ENCODE results near the gene ZFYVE26.

DNA sequence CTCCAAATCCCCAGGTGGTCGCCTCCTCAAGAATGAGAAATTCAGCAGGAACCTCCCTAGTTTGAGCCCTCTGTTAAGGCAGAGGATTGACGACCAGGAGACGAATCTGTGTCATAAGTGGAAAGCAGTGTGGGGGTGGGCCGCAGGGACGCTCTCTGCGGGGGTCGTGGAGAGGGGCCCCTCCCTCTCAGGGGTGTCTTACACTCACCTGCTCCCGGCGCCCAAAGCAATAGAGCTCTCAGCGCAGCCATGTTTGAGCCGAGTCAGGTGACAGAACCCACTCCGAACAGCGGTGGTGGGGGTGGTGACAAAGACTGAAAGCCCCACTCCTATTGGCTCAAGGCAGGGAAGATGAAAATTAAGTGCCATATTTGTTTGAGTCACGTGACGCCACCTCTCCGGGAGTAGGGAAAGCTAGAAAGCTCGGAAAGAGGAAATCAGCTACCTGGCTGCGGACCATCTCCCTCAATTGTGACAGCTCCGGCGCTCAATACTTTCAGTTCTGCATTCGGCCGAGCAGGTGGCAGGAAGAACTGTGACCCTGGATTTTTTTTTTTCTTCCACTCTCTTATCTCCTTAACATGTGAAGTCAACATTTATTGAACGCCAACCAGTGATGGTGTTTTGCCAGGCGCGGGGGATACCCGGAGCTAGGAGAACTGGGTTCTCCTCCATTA is at the start of gene ZFYVE26:
- TF ChIP-seq ZNF274 (IDR thresholded peaks at IDR 0.05; ENCODE audit: low read depth, low read length) (no peak), YY1 (IDR thresholded peaks at IDR 0.05; ENCODE audit: insufficient read depth, insufficient read length) (peak; percentile 87)
